ENCODE measurements around the gene RAVER2. TPM values are rescaled to one million over a fixed set of nuclear protein-coding genes. Genes with fewer than 3 reads are reported as not detected.
A peak's percentile ranks its signal among the peaks of the same experiment; 100 is the strongest.

Gene RAVER2
- total RNA-seq, 4 donors from 2014 or later, result 46.8 to 94.5 (median 71.0) TPM

DNA sequence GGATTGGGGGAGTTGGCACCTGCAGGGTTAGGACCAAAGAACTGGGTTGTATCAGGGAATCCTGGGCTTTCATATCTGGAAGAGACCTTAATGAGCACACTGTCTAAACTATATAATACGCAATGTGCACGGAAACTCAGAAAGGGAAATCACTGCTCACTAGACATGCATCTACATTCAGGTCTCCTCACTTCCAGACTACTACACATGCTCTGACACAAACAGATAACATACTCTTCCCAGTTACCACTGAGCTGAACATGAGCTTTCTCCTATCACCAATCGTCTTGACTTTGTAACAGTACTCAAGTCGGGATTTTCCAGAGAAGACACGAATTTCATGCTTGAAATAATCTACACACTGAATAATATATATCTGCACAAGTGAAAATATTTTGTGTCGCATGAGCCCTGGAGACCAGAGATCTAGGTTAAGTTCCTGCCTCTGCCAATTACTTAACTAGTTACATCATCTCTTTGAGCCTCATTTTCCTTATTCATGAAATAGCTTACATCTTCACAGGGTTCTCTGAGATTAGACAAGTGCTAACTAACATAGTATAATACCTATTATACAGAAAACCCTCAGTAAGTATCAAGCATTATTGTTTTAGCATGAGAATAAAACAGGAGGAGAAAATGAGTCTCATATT, 120.4 kb downstream of the RAVER2 start:
- H3K4me3 ChIP-seq, result no peak overlapping the region
- no peaks in the 10 kb centered on the region for H3K27me3 ChIP-seq
- 89 to 93% methylated on average over 4 to 6 of the region's 6 CpGs for WGBS, 2 donors (ENCODE audit: low coverage in 1 of 2)
- H3K27ac ChIP-seq, result peak overlapping the region; percentile 19 to 67 (median 59)
- H3K9me3 ChIP-seq, result no peaks in the 10 kb centered on the region
- TF ChIP-seq POLR2AphosphoS5 (IDR thresholded peaks at IDR 0.05) (no peak), EP300 (IDR thresholded peaks at IDR 0.05; ENCODE audit: low read depth) (no peak), POLR2A (IDR thresholded peaks at IDR 0.05) (no peak)
- TF ChIP-seq, protein P1, sequence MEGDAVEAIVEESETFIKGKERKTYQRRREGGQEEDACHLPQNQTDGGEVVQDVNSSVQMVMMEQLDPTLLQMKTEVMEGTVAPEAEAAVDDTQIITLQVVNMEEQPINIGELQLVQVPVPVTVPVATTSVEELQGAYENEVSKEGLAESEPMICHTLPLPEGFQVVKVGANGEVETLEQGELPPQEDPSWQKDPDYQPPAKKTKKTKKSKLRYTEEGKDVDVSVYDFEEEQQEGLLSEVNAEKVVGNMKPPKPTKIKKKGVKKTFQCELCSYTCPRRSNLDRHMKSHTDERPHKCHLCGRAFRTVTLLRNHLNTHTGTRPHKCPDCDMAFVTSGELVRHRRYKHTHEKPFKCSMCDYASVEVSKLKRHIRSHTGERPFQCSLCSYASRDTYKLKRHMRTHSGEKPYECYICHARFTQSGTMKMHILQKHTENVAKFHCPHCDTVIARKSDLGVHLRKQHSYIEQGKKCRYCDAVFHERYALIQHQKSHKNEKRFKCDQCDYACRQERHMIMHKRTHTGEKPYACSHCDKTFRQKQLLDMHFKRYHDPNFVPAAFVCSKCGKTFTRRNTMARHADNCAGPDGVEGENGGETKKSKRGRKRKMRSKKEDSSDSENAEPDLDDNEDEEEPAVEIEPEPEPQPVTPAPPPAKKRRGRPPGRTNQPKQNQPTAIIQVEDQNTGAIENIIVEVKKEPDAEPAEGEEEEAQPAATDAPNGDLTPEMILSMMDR (IDR thresholded peaks at IDR 0.05), result no peak
- peaks cover 0 to 10% (median 0%) of the 10 kb centered on the region in 4 donors for H3K4me1 ChIP-seq
- no peak for DNase-seq
- peaks cover 0 to 45% (median 11%) of the 10 kb centered on the region in 4 donors for H3K36me3 ChIP-seq
- in situ Hi-C loops (cut with MboI; ENCODE audit: low pct_ligation_motif_present in 1 of 4, low pct_unique_long_range_greater_than_20kb in 1 of 4, low sequenced_read_pairs in 3 of 4) (loop anchor here in 3 of 4 donors (10.0 to 25.0 kb wide), 4 partner anchors 97 to 822 kb away; partner anchors contain the start of gene JAK1 (in 1 of the 3)), intact Hi-C loops (cut with DNase I; ENCODE audit: low total_unique reads) (no loop called here)

DNA sequence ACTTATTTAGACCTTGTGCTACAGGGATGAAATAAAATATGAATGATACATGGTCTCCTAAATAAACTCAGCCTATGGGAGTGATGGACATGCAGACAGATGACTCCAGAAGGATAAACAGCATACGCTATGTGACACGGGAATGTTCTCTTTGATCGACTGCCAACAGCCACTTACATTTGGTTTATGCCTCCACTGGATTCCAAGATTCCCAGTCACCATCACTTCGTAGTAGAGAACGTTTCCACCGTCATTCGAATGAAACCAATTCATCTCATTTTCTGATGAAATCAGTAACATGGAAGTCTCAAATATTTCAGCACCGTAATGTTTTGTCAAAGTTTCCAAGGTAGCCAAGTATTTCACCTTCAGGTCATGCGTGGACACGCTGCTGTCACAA, 121.8 kb downstream of the RAVER2 start:
- H3K36me3 ChIP-seq, result peaks cover 0 to 45% (median 11%) of the 10 kb centered on the region in 4 donors
- H3K27me3 ChIP-seq, result no peaks in the 10 kb centered on the region

DNA sequence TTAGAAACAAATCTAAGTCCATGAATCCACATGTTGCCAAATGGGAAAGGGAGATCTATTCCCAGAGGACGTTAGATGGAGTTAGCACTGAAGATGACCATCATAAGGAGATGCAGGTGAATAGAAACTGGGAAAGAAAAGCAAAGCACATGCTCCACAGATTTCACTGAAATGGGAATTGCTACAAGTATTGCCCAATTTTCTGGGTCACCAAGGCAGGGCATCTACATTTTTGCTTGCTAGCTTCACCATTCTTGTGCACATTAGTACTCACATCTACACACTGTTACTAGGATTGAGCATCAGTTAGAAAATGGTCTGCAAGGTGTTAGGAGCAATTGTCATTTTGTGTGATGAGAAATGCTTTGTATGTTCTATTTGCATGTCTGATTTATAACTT, 122.4 kb downstream of the RAVER2 start:
- in situ Hi-C loops (cut with MboI; ENCODE audit: low pct_ligation_motif_present in 1 of 4, low pct_unique_long_range_greater_than_20kb in 1 of 4, low sequenced_read_pairs in 3 of 4) (loop anchor here in 3 of 4 donors (10.0 to 25.0 kb wide), 4 partner anchors 95 to 820 kb away; partner anchors contain the start of gene JAK1 (in 1 of the 3)), intact Hi-C loops (cut with DNase I; ENCODE audit: low total_unique reads) (no loop called here)
- Histone ChIP-seq H3K4me1 (peaks cover 0 to 10% (median 0%) of the 10 kb centered on the region in 4 donors), H3K4me3 (no peak overlapping the region), H3K27ac (no peak overlapping the region), H3K9me3 (no peaks in the 10 kb centered on the region), H3K36me3 (peaks cover 0 to 47% (median 13%) of the 10 kb centered on the region in 4 donors), H3K27me3 (no peaks in the 10 kb centered on the region)
- WGBS, 2 donors (ENCODE audit: low coverage in 1 of 2), result 67 to 91% methylated on average over 1 of the region's 1 CpG
- no peak for TF ChIP-seq POLR2A (IDR thresholded peaks at IDR 0.05)
- no peak for TF ChIP-seq POLR2AphosphoS5 (IDR thresholded peaks at IDR 0.05)
- no peak for TF ChIP-seq EP300 (IDR thresholded peaks at IDR 0.05; ENCODE audit: low read depth)
- TF ChIP-seq, protein P1 (IDR thresholded peaks at IDR 0.05), result no peak
- no peak for DNase-seq

More for the DNA sequence above, 121.8 kb downstream of the RAVER2 start:
- H3K4me3 ChIP-seq, result no peak overlapping the region
- intact Hi-C loops (cut with DNase I; ENCODE audit: low total_unique reads), result no loop called here
- no peak for TF ChIP-seq POLR2AphosphoS5 (IDR thresholded peaks at IDR 0.05)
- no peak for TF ChIP-seq POLR2A (IDR thresholded peaks at IDR 0.05)
- TF ChIP-seq, protein P1 (IDR thresholded peaks at IDR 0.05), result no peak
- no peak for TF ChIP-seq EP300 (IDR thresholded peaks at IDR 0.05; ENCODE audit: low read depth)
- no peak for DNase-seq
- H3K9me3 ChIP-seq, result no peaks in the 10 kb centered on the region
- peaks cover 0 to 10% (median 0%) of the 10 kb centered on the region in 4 donors for H3K4me1 ChIP-seq
- H3K27ac ChIP-seq, result no peak overlapping the region
- in situ Hi-C loops (cut with MboI; ENCODE audit: low pct_ligation_motif_present in 1 of 4, low pct_unique_long_range_greater_than_20kb in 1 of 4, low sequenced_read_pairs in 3 of 4), result loop anchor here in 3 of 4 donors (10.0 to 25.0 kb wide), 4 partner anchors 96 to 821 kb away; partner anchors contain the start of gene JAK1 (in 1 of the 3)
- 86 to 95% methylated on average over 10 of the region's 10 CpGs for WGBS, 2 donors (ENCODE audit: low coverage in 1 of 2)

DNA sequence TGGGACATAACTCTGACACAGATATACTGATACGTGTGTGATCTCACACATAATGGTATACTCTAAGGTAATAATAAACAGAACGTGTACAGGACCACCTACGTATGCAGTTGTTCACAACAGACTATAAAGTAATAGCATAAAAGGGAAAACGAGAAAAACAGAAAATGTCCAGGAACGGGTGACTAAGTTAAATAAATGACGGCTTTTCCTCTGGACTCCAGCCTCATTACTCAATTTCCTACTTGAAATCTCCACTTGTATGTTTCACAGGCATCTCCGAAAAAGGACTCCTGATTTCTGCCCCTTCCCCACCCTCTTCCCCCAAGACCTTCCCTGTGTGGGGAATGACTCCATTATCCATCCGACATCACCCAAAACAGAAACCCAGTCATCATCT, 126.4 kb downstream of the RAVER2 start:
- no peak for DNase-seq
- TF ChIP-seq, protein P1 (IDR thresholded peaks at IDR 0.05), result no peak
- TF ChIP-seq POLR2AphosphoS5 (IDR thresholded peaks at IDR 0.05) (no peak), POLR2A (IDR thresholded peaks at IDR 0.05) (no peak), EP300 (IDR thresholded peaks at IDR 0.05; ENCODE audit: low read depth) (no peak)
- Histone ChIP-seq H3K27ac (no peak overlapping the region), H3K36me3 (peaks cover 0 to 51% (median 9%) of the 10 kb centered on the region in 4 donors), H3K4me1 (no peaks in the 10 kb centered on the region), H3K4me3 (no peak overlapping the region), H3K27me3 (no peaks in the 10 kb centered on the region), H3K9me3 (no peaks in the 10 kb centered on the region)
- intact Hi-C loops (cut with DNase I; ENCODE audit: low total_unique reads) (no loop called here), in situ Hi-C loops (cut with MboI; ENCODE audit: low pct_ligation_motif_present in 1 of 4, low pct_unique_long_range_greater_than_20kb in 1 of 4, low sequenced_read_pairs in 3 of 4) (loop anchor here in 3 of 4 donors (25.0 kb wide), 3 partner anchors 91 to 816 kb away; partner anchors contain the start of gene JAK1 (in 1 of the 3))
- WGBS, 2 donors (ENCODE audit: low coverage in 1 of 2), result 91 to 95% methylated on average over 8 of the region's 8 CpGs
